WERI-Rb-1 (cell line): ENCODE data around the gene POU5F1.

ENCODE experiments used
- DNase-seq: peaks from one replicate; pipeline ENCODE4 v3.0.0-alpha.2; 2020
- H3K27ac ChIP-seq: fragments of 250-450 bp; sonication (Bioruptor Pico); 2 replicates; pipeline ENCODE4 v1.5.1; 2020; ENCODE audit warnings: mild to moderate bottlenecking, moderate library complexity
- H3K27me3 ChIP-seq: fragments of 250-450 bp; sonication (Bioruptor Pico); 2 replicates; pipeline ENCODE4 v1.5.1; 2021; ENCODE audit warnings: mild to moderate bottlenecking, low read depth, moderate library complexity; ENCODE audit not compliant: insufficient read depth, severe bottlenecking
- H3K36me3 ChIP-seq: fragments of 250-450 bp; sonication (Bioruptor Pico); 2 replicates; pipeline ENCODE4 v1.5.1; 2020; ENCODE audit warnings: mild to moderate bottlenecking, moderate library complexity
- H3K4me3 ChIP-seq: 2 replicates; pipeline ENCODE4 v1.5.1; 2011; ENCODE audit warnings: low read depth, mild to moderate bottlenecking, control low read depth, low read length
- H3K9me3 ChIP-seq: fragments of 250-450 bp; sonication (Bioruptor Pico); 2 replicates; pipeline ENCODE4 v1.5.1; 2021; ENCODE audit warnings: mild to moderate bottlenecking, moderate library complexity; ENCODE audit not compliant: severe bottlenecking
- TF ChIP-seq, protein P1 (sequence below): IDR thresholded peaks from 2 replicates; pipeline ENCODE4 v1.5.1; 2011; ENCODE audit warnings: low read depth, mild to moderate bottlenecking, control low read depth, inconsistent platforms, low read length

Gene POU5F1

DNA sequence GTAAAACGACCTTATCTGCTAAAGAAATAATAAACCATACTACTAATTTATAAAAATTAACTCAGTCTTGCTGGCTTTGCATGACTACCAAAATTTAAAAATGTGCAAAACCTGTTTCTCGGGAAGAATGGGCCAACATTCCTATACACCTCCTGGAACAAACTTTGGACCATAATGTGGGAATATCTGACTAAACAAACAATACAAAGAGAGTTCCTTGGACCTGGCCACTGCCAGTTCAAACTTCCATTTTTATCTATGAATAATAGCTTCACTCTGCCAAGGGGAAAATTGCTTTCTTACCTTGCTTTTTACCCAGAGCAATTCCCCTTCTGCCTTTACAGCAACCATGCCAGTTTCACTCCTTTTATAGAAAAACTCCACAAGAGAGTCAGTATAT lies 38.7 kb upstream of the POU5F1 start:
- no peak for DNase-seq
- Histone ChIP-seq H3K4me3 (no peak overlapping the region), H3K27me3 (no peaks in the 10 kb centered on the region), H3K36me3 (no peaks in the 10 kb centered on the region), H3K9me3 (no peaks in the 10 kb centered on the region), H3K27ac (no peak overlapping the region)
- TF ChIP-seq, protein P1, sequence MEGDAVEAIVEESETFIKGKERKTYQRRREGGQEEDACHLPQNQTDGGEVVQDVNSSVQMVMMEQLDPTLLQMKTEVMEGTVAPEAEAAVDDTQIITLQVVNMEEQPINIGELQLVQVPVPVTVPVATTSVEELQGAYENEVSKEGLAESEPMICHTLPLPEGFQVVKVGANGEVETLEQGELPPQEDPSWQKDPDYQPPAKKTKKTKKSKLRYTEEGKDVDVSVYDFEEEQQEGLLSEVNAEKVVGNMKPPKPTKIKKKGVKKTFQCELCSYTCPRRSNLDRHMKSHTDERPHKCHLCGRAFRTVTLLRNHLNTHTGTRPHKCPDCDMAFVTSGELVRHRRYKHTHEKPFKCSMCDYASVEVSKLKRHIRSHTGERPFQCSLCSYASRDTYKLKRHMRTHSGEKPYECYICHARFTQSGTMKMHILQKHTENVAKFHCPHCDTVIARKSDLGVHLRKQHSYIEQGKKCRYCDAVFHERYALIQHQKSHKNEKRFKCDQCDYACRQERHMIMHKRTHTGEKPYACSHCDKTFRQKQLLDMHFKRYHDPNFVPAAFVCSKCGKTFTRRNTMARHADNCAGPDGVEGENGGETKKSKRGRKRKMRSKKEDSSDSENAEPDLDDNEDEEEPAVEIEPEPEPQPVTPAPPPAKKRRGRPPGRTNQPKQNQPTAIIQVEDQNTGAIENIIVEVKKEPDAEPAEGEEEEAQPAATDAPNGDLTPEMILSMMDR = no peak

DNA sequence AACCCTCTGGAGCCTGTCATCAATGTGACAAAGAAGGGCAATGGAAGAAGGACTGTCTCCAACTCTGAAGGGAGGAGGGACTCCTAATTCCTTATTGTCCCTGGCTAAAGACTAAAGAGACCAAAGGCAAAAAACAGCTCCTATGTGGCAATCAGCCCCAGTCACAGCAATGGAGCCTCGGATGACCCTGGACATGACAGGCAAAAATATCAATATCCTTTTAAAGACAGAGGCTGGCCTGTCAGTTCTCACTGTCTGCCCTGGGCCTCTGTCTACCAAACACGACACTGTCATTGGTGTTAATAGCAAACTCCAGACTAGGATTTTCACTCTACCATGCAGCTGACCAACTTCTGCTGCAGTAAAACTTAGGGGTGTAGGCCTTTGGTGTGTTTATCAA lies 38.0 kb upstream of the POU5F1 start:
- DNase-seq = no peak
- H3K4me3 ChIP-seq = no peak overlapping the region

DNA sequence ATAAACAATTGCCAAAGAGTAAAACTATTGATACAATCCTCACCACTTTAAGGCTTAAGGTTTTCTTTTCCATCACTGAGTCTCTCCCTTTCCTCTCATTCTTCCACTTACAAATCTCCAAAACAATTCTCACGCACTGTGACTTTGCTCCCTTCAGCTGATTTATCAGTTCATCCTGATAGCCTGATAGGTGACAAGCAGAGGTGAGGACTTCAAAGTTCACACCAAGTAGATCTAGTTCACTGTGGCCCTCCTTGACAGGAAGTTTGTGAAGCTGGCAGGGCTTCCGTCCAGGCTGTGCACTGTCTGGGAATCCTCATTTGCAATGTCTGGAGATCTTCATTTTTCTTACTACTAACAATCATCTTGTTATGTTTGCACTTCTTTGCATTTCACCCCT lies 35.2 kb upstream of the POU5F1 start:
- Histone ChIP-seq H3K27me3 (no peaks in the 10 kb centered on the region), H3K36me3 (no peaks in the 10 kb centered on the region), H3K9me3 (peaks cover 4% of the 10 kb centered on the region), H3K4me3 (no peak overlapping the region), H3K27ac (no peak overlapping the region)
- TF ChIP-seq, protein P1 = no peak
- no peak for DNase-seq

More for the DNA sequence above, 38.0 kb upstream of the POU5F1 start:
- no peak overlapping the region for H3K27ac ChIP-seq
- no peaks in the 10 kb centered on the region for H3K9me3 ChIP-seq
- no peaks in the 10 kb centered on the region for H3K36me3 ChIP-seq
- TF ChIP-seq, protein P1 = no peak
- H3K27me3 ChIP-seq = no peaks in the 10 kb centered on the region

DNA sequence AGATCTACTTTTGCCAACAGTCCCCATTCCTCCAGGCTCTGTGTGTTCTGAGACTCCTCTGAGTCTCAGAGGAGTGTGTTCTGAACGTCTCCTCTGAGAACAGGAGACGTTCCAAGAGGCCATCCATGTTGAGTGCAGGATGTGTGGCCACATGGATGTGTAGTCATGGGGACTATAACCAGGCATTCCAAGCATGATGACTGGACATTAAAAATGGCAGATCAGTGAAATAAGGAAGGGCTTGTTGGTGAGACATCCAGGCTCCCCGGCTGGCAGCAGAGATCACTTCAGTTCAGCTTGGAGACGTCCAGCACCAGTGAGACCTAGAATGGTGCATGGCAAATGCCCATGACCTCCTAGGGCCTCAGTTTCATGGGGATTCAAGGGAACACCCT lies 34.3 kb upstream of the POU5F1 start:
- DNase-seq = no peak
- TF ChIP-seq, protein P1 = no peak

DNA sequence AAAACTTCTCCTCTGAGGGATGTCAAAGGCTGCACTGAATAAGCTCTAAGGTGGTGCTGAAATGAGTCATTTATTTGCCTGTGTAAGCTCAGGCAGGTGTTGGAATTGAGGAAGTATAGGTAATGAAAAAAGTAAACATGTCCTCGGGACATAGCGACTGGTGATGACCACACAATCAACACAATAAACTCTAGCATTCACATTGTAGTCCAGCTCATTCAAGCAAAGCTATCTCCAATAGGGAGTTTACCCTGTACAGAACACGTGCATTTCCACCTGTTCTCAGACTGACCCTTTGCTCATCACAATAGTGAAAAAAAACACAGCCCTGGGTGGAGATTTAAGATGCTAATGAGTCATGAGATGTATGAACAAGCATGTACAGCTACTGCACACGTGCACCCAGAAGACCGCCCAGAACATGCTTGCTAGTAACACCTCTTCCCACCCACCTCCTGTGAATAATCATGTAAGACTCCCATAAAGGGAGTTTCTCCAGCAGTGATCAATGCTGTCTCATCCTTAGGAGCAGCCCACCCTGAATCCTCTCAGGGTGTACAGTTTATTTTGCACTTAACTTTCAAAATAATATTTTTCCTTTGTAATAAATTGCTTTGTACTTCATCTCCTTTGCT lies 33.0 kb upstream of the POU5F1 start:
- Histone ChIP-seq H3K9me3 (peaks cover 9% of the 10 kb centered on the region), H3K4me3 (no peak overlapping the region), H3K27ac (no peak overlapping the region), H3K36me3 (no peaks in the 10 kb centered on the region), H3K27me3 (no peaks in the 10 kb centered on the region)
- TF ChIP-seq, protein P1 = no peak
- no peak for DNase-seq

More for the DNA sequence above, 34.3 kb upstream of the POU5F1 start:
- Histone ChIP-seq H3K36me3 (no peaks in the 10 kb centered on the region), H3K9me3 (peaks cover 7% of the 10 kb centered on the region), H3K27ac (no peak overlapping the region), H3K27me3 (no peaks in the 10 kb centered on the region), H3K4me3 (no peak overlapping the region)
